H1 (cell line): ENCODE results near the gene STIM1. TPM values are rescaled to one million over a fixed set of nuclear protein-coding genes. Genes with fewer than 3 reads are reported as not detected.

Experiments used
- CTCF ChIA-PET: fragments of 300-600 bp; sonication (Branson Sonifier 250); formaldehyde crosslinking; loops from one replicate; lab custom pipeline; 2021; ENCODE audit not compliant: partially characterized antibody; lab: Charles Lee
- POLR2A ChIA-PET: fragments of 300-600 bp; sonication (Branson Sonifier 250); formaldehyde crosslinking; loops from one replicate; lab custom pipeline; 2021; ENCODE audit warnings: inconsistent platforms; ENCODE audit not compliant: partially characterized antibody; lab: Charles Lee
- DNase-seq, 2 experiments: peaks; one replicate each; pipeline versions ENCODE4 v3.0.0 to v3.0.0-alpha.2; 2010 to 2022; ENCODE audit warnings: low spot score in 2 of 2, low read depth in 1 of 2, mixed read lengths in 1 of 2
- FAIRE-seq: peaks from 2 replicates; lab custom pipeline; 2011; peaks lifted over from hg19 to GRCh38; lab: Jason Lieb, UNC
- H2AFZ ChIP-seq: 2 replicates; pipeline ENCODE4 v1.8.1; 2012; ENCODE audit warnings: low read length, inconsistent platforms
- H2AK5ac ChIP-seq: 2 replicates; pipeline ENCODE4 v1.6.1; 2013; ENCODE audit warnings: low read depth, low read length
- H2BK120ac ChIP-seq: replicated peaks from 2 replicates; pipeline ENCODE3; 2013; ENCODE audit warnings: low read depth, low read length, inconsistent platforms
- H2BK12ac ChIP-seq: 2 replicates; pipeline ENCODE4 v1.6.1; 2013; ENCODE audit warnings: low read depth, low read length
- H2BK15ac ChIP-seq: 2 replicates; pipeline ENCODE4 v1.6.1; 2013; ENCODE audit warnings: low read length
- H2BK20ac ChIP-seq: 2 replicates; pipeline ENCODE4 v1.6.1; 2013; ENCODE audit warnings: low read length
- H2BK5ac ChIP-seq: 2 replicates; pipeline ENCODE4 v1.6.1; 2013; ENCODE audit warnings: low read depth, low read length
- H3K14ac ChIP-seq: 2 replicates; pipeline ENCODE4 v1.6.1; 2013; ENCODE audit warnings: inconsistent platforms; ENCODE audit not compliant: insufficient read length
- H3K18ac ChIP-seq: 2 replicates; pipeline ENCODE4 v1.6.1; 2013; ENCODE audit warnings: low read length; ENCODE audit errors: extremely low read depth
- H3K23ac ChIP-seq: 2 replicates; pipeline ENCODE4 v1.6.1; 2013; ENCODE audit warnings: inconsistent platforms; ENCODE audit not compliant: insufficient read length
- H3K23me2 ChIP-seq: 2 replicates; pipeline ENCODE4 v1.6.1; 2013; ENCODE audit warnings: low read depth, low read length
- H3K27ac ChIP-seq: 2 replicates; pipeline ENCODE4 v1.6.1; 2011; ENCODE audit warnings: low read depth, low read length, inconsistent platforms
- H3K27me3 ChIP-seq, 4 experiments: replicated peaks in 1 of 4; 1 replicate in 1 of 4; 2 replicates in 3 of 4; pipeline versions ENCODE4 v1.6.1 to v1.8.1; 2011 to 2013; ENCODE audit warnings: low read length in 3 of 4, mild to moderate bottlenecking in 3 of 4, inconsistent platforms in 2 of 4, mixed read lengths in 2 of 4, moderate library complexity in 1 of 4; ENCODE audit not compliant: control insufficient read depth in 3 of 4, insufficient read depth in 3 of 4; ENCODE audit errors: extremely low read depth in 1 of 4
- H3K36me3 ChIP-seq, 4 experiments: 2 replicates each; pipeline versions ENCODE4 v1.6.1 to v1.8.1; 2011 to 2013; ENCODE audit warnings: mild to moderate bottlenecking in 4 of 4, low read length in 3 of 4, moderate library complexity in 2 of 4, control low read depth in 1 of 4, inconsistent platforms in 1 of 4; ENCODE audit not compliant: insufficient read depth in 4 of 4, control insufficient read depth in 2 of 4
- H3K4ac ChIP-seq: replicated peaks from 2 replicates; pipeline ENCODE3; 2013; ENCODE audit warnings: low read length, low read depth, mixed read lengths, inconsistent platforms; ENCODE audit not compliant: insufficient read length
- H3K4me1 ChIP-seq, 4 experiments: replicated peaks in 1 of 4; 1 replicate in 1 of 4; 2 replicates in 3 of 4; pipeline versions ENCODE4 v1.6.1 to v1.8.1; 2011 to 2013; ENCODE audit warnings: low read length in 3 of 4, inconsistent platforms in 2 of 4, mixed read lengths in 1 of 4; ENCODE audit not compliant: insufficient read depth in 4 of 4, control insufficient read depth in 3 of 4
- H3K4me2 ChIP-seq, 2 experiments: 2 replicates each; pipeline versions ENCODE4 v1.6.1 to v1.8.1; 2011 to 2013; ENCODE audit warnings: low read depth in 2 of 2, low read length in 2 of 2, control low read depth in 1 of 2, inconsistent platforms in 1 of 2, mild to moderate bottlenecking in 1 of 2; ENCODE audit not compliant: insufficient read depth in 1 of 2
- H3K4me3 ChIP-seq, 4 experiments: fragments of 200-600, 300-600 bp in 1 of 4; sonication (generic), shearing (Covaris generic), sonication (Bioruptor Twin) in 1 of 4; 2 replicates each; pipeline versions ENCODE4 v1.5.1 to v1.8.1; 2011 to 2016; ENCODE audit warnings: low read length in 4 of 4, low read depth in 3 of 4, control low read depth in 2 of 4, inconsistent platforms in 2 of 4, mild to moderate bottlenecking in 2 of 4, mixed read lengths in 1 of 4, moderate library complexity in 1 of 4; ENCODE audit not compliant: insufficient read depth in 2 of 4; ENCODE audit errors: extremely low read depth in 1 of 4
- H3K56ac ChIP-seq: replicated peaks from 2 replicates; pipeline ENCODE3; 2013; ENCODE audit warnings: low read depth, mild to moderate bottlenecking, mixed read lengths, low read length, inconsistent platforms; ENCODE audit not compliant: insufficient read length
- H3K79me1 ChIP-seq: 2 replicates; pipeline ENCODE4 v1.6.1; 2013; ENCODE audit warnings: low read depth, low read length, control low read depth
- H3K79me2 ChIP-seq, 2 experiments: 2 replicates each; pipeline versions ENCODE4 v1.6.1 to v1.8.1; 2012 to 2013; ENCODE audit warnings: low read length in 2 of 2, mild to moderate bottlenecking in 2 of 2, inconsistent platforms in 1 of 2; ENCODE audit not compliant: insufficient read depth in 2 of 2, control insufficient read depth in 1 of 2
- H3K9ac ChIP-seq, 4 experiments: replicated peaks in 1 of 4; 1 replicate in 1 of 4; 2 replicates in 3 of 4; pipeline versions ENCODE4 v1.6.1 to v1.8.1; 2011 to 2013; ENCODE audit warnings: low read depth in 3 of 4, low read length in 3 of 4, control low read depth in 2 of 4, mild to moderate bottlenecking in 2 of 4, moderate library complexity in 2 of 4, inconsistent platforms in 1 of 4; ENCODE audit errors: extremely low read depth in 1 of 4
- H3K9me3 ChIP-seq, 2 experiments: 2 replicates each; pipeline versions ENCODE4 v1.6.1 to v1.8.1; 2012 to 2013; ENCODE audit warnings: mild to moderate bottlenecking in 2 of 2, moderate library complexity in 2 of 2, control low read depth in 1 of 2, inconsistent platforms in 1 of 2, low read depth in 1 of 2, low read length in 1 of 2, mixed read lengths in 1 of 2; ENCODE audit not compliant: insufficient read depth in 2 of 2
- H4K20me1 ChIP-seq, 2 experiments: replicated peaks in 1 of 2; 2 replicates each; pipeline versions ENCODE3 to v1.8.1; 2011 to 2013; ENCODE audit warnings: inconsistent platforms in 2 of 2, low read length in 2 of 2, mild to moderate bottlenecking in 1 of 2; ENCODE audit not compliant: insufficient read depth in 2 of 2, control insufficient read depth in 1 of 2
- H4K5ac ChIP-seq: 2 replicates; pipeline ENCODE4 v1.6.1; 2013; ENCODE audit warnings: low read length, low read depth, mixed read lengths, inconsistent platforms; ENCODE audit not compliant: insufficient read length
- H4K8ac ChIP-seq: 2 replicates; pipeline ENCODE4 v1.8.0; 2013; ENCODE audit warnings: mild to moderate bottlenecking, moderate library complexity, low read length, inconsistent platforms; ENCODE audit not compliant: insufficient read depth; ENCODE audit errors: extremely low read depth
- H4K91ac ChIP-seq: replicated peaks from 2 replicates; pipeline ENCODE3; 2013; ENCODE audit warnings: low read length, mixed read lengths, inconsistent platforms; ENCODE audit not compliant: insufficient read length
- ATF3 ChIP-seq: IDR thresholded peaks from 2 replicates; pipeline ENCODE4 v1.6.1; 2011; ENCODE audit warnings: low read depth, mild to moderate bottlenecking, low read length; ENCODE audit not compliant: insufficient read depth
- CREB1 ChIP-seq: IDR thresholded peaks from 2 replicates; pipeline ENCODE4 v1.6.1; 2012; ENCODE audit warnings: inconsistent platforms
- EGR1 ChIP-seq: IDR thresholded peaks from 2 replicates; pipeline ENCODE4 v1.6.1; 2011; ENCODE audit warnings: low read depth, low read length, borderline replicate concordance
- NANOG ChIP-seq: IDR thresholded peaks from 2 replicates; pipeline ENCODE4 v1.6.1; 2011; ENCODE audit warnings: low read length, low read depth, mild to moderate bottlenecking, inconsistent platforms; ENCODE audit not compliant: insufficient read depth, poor library complexity, severe bottlenecking
- PHF8 ChIP-seq: fragments of 200-600 bp; sonication (generic); conservative IDR thresholded peaks from 2 replicates; pipeline ENCODE4 v1.7.1; 2012; ENCODE audit warnings: low read depth, mild to moderate bottlenecking, inconsistent platforms, low read length, moderate library complexity
- RAD21 ChIP-seq, 2 experiments: IDR thresholded peaks in 1 of 2; conservative IDR thresholded peaks in 1 of 2; 2 replicates each; pipeline ENCODE4 v1.6.1; 2011; ENCODE audit warnings: low read depth in 2 of 2, low read length in 2 of 2, improper control_type of control experiment in 1 of 2, inconsistent platforms in 1 of 2, mild to moderate bottlenecking in 1 of 2, moderate library complexity in 1 of 2
- RNF2 ChIP-seq: fragments of 200-900, 300-1000 bp; sonication (generic); IDR thresholded peaks from 2 replicates; pipeline ENCODE4 v1.7.1; 2016; ENCODE audit warnings: borderline replicate concordance, low read depth, mild to moderate bottlenecking, antibody characterized with exemption, low read length; ENCODE audit not compliant: poor library complexity, severe bottlenecking; ENCODE audit errors: missing control alignments
- SIN3A ChIP-seq, 2 experiments: IDR thresholded peaks in 1 of 2; conservative IDR thresholded peaks in 1 of 2; 2 replicates each; pipeline ENCODE4 v1.6.1; 2011 to 2012; ENCODE audit warnings: low read length in 2 of 2, improper control_type of control experiment in 1 of 2, low read depth in 1 of 2, mild to moderate bottlenecking in 1 of 2
- SP4 ChIP-seq: IDR thresholded peaks from 2 replicates; pipeline ENCODE4 v1.6.1; 2012; ENCODE audit warnings: low read length, inconsistent platforms
- SRF ChIP-seq: IDR thresholded peaks from 2 replicates; pipeline ENCODE4 v1.6.1; 2011; ENCODE audit warnings: mild to moderate bottlenecking, low read depth, low read length, moderate library complexity
- TAF1 ChIP-seq: IDR thresholded peaks from 2 replicates; pipeline ENCODE4 v1.6.1; 2011; ENCODE audit warnings: mild to moderate bottlenecking, low read depth, low read length
- TAF7 ChIP-seq: optimal IDR thresholded peaks from 2 replicates; pipeline ENCODE3; 2011; ENCODE audit warnings: low read depth, mild to moderate bottlenecking, inconsistent platforms, low read length, moderate library complexity, borderline replicate concordance
- YY1 ChIP-seq: IDR thresholded peaks from 2 replicates; pipeline ENCODE4 v1.6.1; 2011; ENCODE audit warnings: low read depth, mild to moderate bottlenecking, low read length
- WGBS, 2 experiments: shearing (Covaris generic) in 1 of 2; methylation state at CpG; one replicate each; pipeline versions ENCODE4 v1.1.6 to v1.1.7; 2013 to 2015; ENCODE audit warnings: low lambda C conversion rate in 2 of 2, mixed read lengths in 2 of 2, inconsistent platforms in 1 of 2, low coverage in 1 of 2, missing lambda C conversion rate in 1 of 2; ENCODE audit not compliant: insufficient replicate concordance in 2 of 2, insufficient coverage in 1 of 2, insufficient read length in 1 of 2; ENCODE audit errors: extremely low coverage in 1 of 2, missing lambda C conversion rate in 1 of 2; 5-methylcytosine and 5-hydroxymethylcytosine counted together
- polyA plus RNA-seq, 7 experiments: library from polyadenylated mRNA; depleted of rRNA in 3 of 7; stranded (reverse) in 5 of 7; unstranded in 2 of 7; fragments of >200 nt in 5 of 7; fragments of 200-250 nt in 2 of 7; gene quantifications; 1 replicate in 5 of 7; 2 replicates in 1 of 7; 4 replicates in 1 of 7; pipeline versions ENCODE4 v1.2.1 to v1.2.3, GENCODE V29; 2011 to 2013; ENCODE audit warnings: missing spikeins in 2 of 7, mixed read lengths in 2 of 7
- total RNA-seq: library from RNA; stranded (reverse); fragmentation: NEBNext Ultra II Directional; extraction: Animal tissue kit (Norgen Biotek cat#: 25700); gene quantifications from 2 replicates; pipeline ENCODE4 v1.2.1, GENCODE V29; 2021

The STIM1 gene
- total and polyA plus RNA-seq, 2 of the 8 experiments (the other 6 are each of a cell fraction or from before 2014, with no cell fraction given): 11.1 to 12.2 TPM

GRCh38 chr11:3890014-3890413, 34.5 kb downstream of the STIM1 start:
- no peaks in the 10 kb centered on the region for H3K79me1 ChIP-seq
- H3K4me2 ChIP-seq: no peak overlapping the region
- no peak overlapping the region for H3K18ac ChIP-seq
- no peak overlapping the region for H2BK12ac ChIP-seq
- H3K23ac ChIP-seq: no peak overlapping the region
- H3K27me3 ChIP-seq: no peaks in the 10 kb centered on the region
- no peak overlapping the region for H3K56ac ChIP-seq
- no peaks in the 10 kb centered on the region for H3K9me3 ChIP-seq
- no peak overlapping the region for H4K5ac ChIP-seq
- no peak overlapping the region for H4K8ac ChIP-seq
- H3K14ac ChIP-seq: no peak overlapping the region
- ChIA-PET POLR2A (no interaction called here), CTCF (interaction anchor here (0.6 to 1.7 kb wide), 4 partner anchors 22 to 161 kb away, joined by 4 to 7 read pairs (median 6); partner anchors contain the start of gene STIM1)
- 87% methylated on average over 2 of the region's 2 CpGs; no CpG with 5 or more reads in 1 of the 2 experiments for WGBS, 2 experiments
- no peak overlapping the region for H3K9ac ChIP-seq
- DNase-seq (no peak), FAIRE-seq (no peak)
- H4K20me1 ChIP-seq: no peaks in the 10 kb centered on the region
- no peak overlapping the region for H2AFZ ChIP-seq
- H3K36me3 ChIP-seq: no peaks in the 10 kb centered on the region
- no peak overlapping the region for H3K4me3 ChIP-seq
- no peak overlapping the region for H4K91ac ChIP-seq
- TF ChIP-seq SP4: no peak
- TF ChIP-seq SRF: no peak
- TF ChIP-seq RNF2: no peak
- TF ChIP-seq EGR1: no peak
- no peak for TF ChIP-seq TAF1
- no peak for TF ChIP-seq ATF3
- no peak for TF ChIP-seq SIN3A (conservative IDR thresholded peaks at IDR 0.05 in 1 of 2, IDR thresholded peaks at IDR 0.05 in 1 of 2; ENCODE audit: low read depth in 1 of 2, low read length in 2 of 2)
- no peak for TF ChIP-seq YY1
- TF ChIP-seq RAD21 (IDR thresholded peaks at IDR 0.05 in 1 of 2, conservative IDR thresholded peaks at IDR 0.05 in 1 of 2; ENCODE audit: low read depth in 2 of 2, low read length in 2 of 2): no peak
- TF ChIP-seq TAF7: no peak
- TF ChIP-seq PHF8: no peak
- no peak for TF ChIP-seq CREB1
- no peak for TF ChIP-seq NANOG
- no peak overlapping the region for H2BK20ac ChIP-seq
- no peaks in the 10 kb centered on the region for H3K79me2 ChIP-seq
- H2AK5ac ChIP-seq: no peak overlapping the region
- no peak overlapping the region for H2BK15ac ChIP-seq
- H3K27ac ChIP-seq: no peak overlapping the region
- no peak overlapping the region for H2BK5ac ChIP-seq
- no peak overlapping the region for H3K4ac ChIP-seq
- H3K23me2 ChIP-seq: no peaks in the 10 kb centered on the region
- H3K4me1 ChIP-seq: no peaks in the 10 kb centered on the region
- H2BK120ac ChIP-seq: no peak overlapping the region
